GM12874 (cell line): ENCODE measurements around the gene TNFRSF8.

ENCODE experiments used
- TF ChIP-seq, protein P1 (sequence below): IDR thresholded peaks from 2 replicates; pipeline ENCODE4 v1.5.1; 2011; ENCODE audit warnings: low read depth, mild to moderate bottlenecking, control low read depth, low read length, moderate library complexity; ENCODE audit not compliant: insufficient read depth

Gene TNFRSF8

DNA sequence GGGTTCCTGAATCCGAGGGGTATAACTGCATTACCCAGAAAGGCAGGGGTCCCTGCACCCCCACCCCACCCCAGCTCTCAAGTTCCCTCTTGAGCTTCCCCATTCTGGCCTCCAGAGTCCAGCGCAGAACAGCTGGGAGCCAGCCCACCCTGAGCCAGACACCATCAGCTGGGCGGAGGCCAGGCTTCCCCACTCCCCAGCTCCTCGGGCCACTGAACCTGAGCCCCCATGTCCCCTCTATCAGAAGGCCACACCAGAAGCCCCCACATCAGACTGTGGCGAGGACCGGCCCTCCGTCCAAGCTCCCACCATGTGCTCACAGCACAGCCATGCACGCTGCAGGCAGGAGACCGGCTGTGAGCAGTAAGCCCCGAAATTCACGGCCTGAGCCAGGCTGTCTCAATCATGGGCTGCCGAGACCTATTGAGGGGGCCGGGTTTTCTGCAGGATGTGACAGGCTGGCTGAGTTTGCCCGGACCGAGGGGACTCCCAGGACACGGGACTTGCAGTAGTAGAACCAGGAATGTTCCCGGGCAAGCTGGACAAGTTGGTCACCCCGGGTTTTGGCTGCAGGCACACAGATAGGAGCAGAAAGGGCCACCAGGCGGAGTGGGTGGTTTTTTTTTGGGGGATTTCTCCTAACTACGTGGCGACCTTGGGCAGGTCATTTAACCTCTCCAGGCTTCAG is 78.2 kb downstream of the TNFRSF8 start:
- TF ChIP-seq, protein P1, sequence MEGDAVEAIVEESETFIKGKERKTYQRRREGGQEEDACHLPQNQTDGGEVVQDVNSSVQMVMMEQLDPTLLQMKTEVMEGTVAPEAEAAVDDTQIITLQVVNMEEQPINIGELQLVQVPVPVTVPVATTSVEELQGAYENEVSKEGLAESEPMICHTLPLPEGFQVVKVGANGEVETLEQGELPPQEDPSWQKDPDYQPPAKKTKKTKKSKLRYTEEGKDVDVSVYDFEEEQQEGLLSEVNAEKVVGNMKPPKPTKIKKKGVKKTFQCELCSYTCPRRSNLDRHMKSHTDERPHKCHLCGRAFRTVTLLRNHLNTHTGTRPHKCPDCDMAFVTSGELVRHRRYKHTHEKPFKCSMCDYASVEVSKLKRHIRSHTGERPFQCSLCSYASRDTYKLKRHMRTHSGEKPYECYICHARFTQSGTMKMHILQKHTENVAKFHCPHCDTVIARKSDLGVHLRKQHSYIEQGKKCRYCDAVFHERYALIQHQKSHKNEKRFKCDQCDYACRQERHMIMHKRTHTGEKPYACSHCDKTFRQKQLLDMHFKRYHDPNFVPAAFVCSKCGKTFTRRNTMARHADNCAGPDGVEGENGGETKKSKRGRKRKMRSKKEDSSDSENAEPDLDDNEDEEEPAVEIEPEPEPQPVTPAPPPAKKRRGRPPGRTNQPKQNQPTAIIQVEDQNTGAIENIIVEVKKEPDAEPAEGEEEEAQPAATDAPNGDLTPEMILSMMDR = no peak

DNA sequence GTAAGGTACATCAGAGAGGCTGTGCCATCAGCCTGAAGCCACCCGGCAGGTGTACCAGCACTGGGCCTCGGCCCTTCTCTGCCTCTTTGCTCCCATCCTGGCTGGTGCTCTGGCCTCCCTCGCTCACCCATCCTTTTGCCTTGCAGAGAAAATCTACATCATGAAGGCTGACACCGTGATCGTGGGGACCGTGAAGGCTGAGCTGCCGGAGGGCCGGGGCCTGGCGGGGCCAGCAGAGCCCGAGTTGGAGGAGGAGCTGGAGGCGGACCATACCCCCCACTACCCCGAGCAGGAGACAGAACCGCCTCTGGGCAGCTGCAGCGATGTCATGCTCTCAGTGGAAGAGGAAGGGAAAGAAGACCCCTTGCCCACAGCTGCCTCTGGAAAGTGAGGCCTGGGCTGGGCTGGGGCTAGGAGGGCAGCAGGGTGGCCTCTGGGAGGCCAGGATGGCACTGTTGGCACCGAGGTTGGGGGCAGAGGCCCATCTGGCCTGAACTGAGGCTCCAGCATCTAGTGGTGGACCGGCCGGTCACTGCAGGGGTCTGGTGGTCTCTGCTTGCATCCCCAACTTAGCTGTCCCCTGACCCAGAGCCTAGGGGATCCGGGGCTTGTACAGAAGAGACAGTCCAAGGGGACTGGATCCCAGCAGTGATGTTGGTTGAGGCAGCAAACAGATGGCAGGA is 79.2 kb downstream of the TNFRSF8 start:
- TF ChIP-seq, protein P1 = no peak

DNA sequence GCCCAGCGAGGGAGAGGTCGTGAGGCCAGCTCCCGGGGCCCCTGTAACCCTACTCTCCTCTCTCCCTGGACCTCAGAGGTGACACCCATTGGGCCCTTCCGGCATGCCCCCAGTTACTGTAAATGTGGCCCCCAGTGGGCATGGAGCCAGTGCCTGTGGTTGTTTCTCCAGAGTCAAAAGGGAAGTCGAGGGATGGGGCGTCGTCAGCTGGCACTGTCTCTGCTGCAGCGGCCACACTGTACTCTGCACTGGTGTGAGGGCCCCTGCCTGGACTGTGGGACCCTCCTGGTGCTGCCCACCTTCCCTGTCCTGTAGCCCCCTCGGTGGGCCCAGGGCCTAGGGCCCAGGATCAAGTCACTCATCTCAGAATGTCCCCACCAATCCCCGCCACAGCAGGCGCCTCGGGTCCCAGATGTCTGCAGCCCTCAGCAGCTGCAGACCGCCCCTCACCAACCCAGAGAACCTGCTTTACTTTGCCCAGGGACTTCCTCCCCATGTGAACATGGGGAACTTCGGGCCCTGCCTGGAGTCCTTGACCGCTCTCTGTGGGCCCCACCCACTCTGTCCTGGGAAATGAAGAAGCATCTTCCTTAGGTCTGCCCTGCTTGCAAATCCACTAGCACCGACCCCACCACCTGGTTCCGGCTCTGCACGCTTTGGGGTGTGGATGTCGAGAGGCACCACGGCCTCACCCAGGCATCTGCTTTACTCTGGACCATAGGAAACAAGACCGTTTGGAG is 80.0 kb downstream of the TNFRSF8 start:
- TF ChIP-seq, protein P1 = no peak

DNA sequence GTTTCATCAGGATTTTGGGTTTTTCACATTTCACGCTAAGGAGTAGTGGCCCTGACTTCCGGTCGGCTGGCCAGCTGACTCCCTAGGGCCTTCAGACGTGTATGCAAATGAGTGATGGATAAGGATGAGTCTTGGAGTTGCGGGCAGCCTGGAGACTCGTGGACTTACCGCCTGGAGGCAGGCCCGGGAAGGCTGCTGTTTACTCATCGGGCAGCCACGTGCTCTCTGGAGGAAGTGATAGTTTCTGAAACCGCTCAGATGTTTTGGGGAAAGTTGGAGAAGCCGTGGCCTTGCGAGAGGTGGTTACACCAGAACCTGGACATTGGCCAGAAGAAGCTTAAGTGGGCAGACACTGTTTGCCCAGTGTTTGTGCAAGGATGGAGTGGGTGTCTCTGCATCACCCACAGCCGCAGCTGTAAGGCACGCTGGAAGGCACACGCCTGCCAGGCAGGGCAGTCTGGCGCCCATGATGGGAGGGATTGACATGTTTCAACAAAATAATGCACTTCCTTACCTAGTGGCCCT is 80.6 kb downstream of the TNFRSF8 start:
- TF ChIP-seq, protein P1 = no peak

DNA sequence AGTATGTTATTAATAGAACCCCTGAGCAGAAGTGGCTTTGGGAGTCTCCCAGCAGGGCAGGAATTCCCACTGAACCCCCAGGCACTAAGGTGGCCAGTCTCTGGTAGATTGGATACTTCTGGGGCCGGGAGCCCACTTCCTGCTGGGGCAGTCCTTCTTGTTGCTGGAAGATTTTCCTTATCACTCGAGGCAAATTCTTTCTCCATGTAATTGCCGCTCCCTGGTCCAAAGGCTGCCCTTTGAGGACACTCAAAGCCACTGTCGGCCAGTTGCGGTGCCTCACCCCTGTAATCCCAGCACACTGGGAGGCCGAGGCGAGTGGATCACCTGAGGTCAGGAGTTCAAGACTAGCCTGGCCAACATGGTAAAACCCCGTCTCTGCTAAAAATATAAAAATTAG is 81.1 kb downstream of the TNFRSF8 start:
- TF ChIP-seq, protein P1 = no peak

DNA sequence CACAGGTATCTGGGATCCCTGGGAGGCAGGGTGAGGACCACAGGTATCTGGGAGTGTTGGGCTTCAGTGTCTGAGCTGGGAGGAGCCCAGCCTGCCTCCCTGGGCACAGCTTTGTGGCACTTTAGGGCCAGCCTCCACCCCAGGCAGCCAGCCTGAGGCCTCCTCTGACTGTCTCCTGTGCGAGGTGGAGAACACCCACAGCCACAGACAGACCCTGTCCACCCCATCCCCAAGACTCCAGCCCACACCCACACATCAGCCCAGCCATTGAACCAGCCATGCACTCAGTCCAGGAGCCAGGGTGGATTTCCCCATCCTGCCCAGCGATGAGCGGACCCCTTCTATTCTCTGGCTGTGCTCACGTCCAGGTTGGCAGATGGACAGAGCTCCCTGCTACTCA is 81.9 kb downstream of the TNFRSF8 start:
- TF ChIP-seq, protein P1 = no peak

DNA sequence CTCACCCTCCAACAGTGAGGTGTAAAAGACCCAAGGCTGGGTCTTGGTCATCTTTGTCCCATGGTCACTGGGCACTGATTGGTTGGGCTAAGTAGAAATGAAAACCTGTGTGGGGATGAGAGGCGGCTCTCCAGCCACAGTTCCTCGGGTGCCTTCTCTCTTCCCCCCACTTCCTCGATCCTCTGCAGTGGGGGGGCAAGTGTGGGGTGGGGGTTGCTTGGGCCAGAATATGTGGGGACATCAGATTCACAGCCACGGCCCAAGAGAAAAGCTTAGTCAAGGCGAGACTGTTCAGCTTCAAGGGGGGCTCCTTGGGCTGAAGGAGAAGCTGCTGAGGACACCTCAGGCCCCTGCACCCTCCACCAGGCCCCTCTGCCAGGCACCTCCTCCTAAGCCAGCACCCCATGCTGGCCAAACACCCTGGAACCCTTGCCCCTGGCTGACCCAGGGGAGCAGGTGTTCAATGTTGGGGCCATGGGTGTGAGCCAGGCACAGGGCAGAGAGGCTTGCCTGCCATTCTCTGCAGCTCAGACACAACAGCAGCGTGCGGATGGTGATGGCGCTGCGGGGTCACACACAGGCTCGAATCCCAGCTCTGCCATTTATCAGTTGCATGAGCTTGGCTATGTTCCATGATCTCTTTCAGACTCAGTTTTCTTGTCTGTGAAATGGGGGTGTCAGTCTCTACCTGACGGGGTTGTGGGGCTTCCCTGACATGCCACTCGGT is 82.7 kb downstream of the TNFRSF8 start:
- TF ChIP-seq, protein P1 = no peak
